NCI-H748 treated with DMSO at 0.1 percent for 48 hours (cell line): Measurements from ENCODE around the gene FCRL6.

Experiments
- DNase-seq: peaks from one replicate; lab custom pipeline; 2025; lab: John Stamatoyannopoulos, UW

The FCRL6 gene

GRCh38 chr1:159799446-159799985 lies 2.6 kb upstream of the FCRL6 start:
- no peak for DNase-seq

- DNase-seq: no peak
These were observed 1.8 kb upstream of the FCRL6 start for GRCh38 chr1:159800177-159800930.

DNA sequence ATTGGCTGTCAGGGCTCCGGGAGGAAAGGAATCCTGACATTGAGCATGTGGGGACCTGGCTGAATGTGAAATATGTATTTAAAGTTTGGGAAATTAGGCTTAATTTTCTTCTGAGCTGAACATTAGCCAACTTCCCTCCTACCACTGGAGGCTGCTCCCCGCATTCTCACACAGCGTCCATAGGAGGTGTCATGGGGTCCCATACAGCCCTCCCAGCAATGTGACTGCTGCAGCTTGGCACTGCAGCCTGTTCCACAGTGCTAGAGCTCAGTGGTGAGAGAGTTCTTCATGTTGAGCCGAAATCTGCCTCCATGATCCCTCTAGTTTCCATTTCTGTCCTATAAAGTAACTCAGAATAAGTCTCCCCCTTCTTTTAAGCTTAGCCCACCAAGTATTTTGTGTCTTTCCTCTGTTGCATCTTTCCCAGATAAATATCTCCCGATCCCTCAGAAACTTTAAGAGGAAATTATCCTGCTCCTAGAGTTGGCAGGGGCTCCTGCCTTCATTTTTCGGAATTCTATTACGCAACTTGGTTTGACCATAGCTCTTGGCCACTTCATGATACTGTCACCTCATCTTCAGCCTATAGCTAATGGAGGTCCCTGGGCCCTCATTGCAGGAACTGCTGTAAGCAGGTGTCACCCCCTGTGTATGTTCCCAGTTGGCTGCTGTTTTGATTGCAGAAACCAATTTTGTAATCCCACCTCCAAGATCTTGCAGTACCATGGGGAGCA lies 2.0 kb downstream of the FCRL6 start:
- no peak for DNase-seq

DNA sequence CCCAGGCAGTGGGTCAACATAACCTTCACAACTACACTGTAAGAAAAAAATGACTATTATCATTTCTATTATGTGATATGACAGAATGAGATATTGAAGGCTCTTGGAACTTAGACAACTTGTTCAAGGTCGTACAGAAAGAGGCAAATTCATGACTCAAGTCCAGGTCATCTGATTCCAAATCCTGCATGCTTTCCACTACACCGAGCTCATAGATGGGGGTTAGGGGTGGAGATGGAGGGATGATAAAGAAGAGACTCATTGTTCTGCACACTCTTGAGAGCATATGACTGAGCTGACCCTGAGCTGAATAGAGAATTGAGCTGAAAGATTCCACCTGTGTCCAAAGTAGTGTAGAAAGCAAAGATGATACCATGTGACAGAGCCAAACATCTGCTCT lies 2.8 kb downstream of the FCRL6 start:
- DNase-seq: no peak

DNA sequence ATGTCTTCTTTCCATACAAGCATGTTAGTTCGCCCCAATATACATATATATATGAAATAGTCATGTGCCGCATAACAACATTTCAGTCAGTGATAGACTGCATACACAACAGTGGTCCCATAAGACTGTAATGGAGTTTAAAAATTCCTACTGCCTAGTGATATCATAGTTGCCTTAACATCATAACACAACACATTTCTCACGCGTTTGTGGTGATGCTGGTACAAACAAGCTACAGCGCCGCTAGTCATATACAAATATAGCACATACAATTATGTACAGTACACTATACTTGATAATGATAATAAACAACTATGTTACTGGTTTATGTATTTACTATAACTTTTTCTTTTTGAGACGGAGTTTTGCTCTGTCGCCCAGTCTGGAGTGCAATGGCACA lies 13.8 kb downstream of the FCRL6 start:
- DNase-seq: no peak

GRCh38 chr1:159817276-159818041 lies 15.3 kb downstream of the FCRL6 start:
- peak; percentile 94 for DNase-seq

DNA sequence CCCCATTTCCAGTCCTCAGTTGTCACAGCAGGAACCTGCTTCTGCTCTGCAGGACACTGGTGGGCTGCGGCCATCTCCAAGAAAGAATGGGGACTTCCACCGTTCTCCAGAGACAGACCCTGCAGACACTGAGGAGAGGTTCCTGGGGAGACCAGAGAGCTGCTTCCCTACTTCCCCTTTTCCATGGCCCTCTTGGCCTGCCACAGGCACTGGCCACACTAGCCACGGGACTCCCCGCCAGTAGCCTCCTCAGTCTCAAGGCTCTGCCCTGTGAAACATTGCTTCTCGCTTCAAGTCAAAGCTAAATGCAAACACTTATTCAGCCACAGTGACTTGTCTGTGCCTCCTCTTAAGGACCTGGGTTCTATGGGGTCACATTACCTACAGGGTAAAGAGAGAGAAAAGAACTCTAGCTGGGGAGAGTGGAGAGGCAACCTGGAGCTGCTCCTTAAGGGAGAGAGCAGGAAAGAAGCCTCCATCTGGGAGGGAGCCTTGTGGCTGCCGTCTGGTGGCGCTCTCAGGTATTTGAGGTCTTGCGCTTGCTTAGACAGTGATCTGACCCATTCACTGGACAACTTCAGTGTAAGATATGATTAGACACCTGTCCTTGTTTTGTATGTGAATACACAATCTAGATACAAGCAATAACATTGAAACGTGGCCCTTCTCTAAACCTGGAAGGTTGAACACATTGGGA lies 19.2 kb downstream of the FCRL6 start:
- no peak for DNase-seq

DNA sequence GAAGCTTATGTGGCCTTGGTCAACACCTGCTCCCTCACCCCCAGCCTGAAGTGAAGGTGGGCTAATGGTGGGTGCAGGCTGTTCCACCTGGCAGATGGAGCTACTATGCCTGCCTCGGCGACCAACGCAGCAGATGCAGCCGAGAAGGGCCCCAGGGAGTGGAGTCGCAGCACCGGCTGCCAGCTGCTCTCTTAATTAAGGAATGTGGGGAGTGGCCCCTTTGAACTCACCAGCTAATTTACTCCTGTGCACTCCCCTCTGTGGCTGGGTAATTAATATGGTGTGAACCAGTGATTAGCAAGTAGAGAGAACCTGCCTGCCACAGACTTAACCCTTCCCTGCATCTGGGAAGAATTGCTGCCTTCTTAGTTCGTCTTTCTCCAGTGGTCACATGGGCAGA lies 21.2 kb downstream of the FCRL6 start:
- peak; percentile 32 for DNase-seq

DNA sequence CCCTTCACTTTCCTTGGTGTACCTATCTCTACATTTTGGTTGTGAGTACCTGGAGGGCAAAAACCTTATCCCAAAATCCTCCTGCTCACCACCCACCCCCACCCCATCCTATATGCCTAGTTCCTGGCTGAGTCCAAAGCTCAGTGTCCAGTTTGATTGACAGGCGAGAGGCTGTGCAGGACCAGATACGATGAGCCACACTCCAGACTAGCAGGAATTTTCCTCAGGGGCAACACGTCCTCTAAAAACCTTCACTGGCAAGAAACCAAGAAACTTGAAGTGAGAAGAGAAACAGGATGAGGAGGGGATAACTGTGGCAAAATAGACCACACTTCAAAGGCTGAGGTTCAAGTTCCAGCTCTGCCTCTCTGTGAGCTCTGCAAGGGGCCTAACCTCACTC lies 23.4 kb downstream of the FCRL6 start:
- no peak for DNase-seq

DNA sequence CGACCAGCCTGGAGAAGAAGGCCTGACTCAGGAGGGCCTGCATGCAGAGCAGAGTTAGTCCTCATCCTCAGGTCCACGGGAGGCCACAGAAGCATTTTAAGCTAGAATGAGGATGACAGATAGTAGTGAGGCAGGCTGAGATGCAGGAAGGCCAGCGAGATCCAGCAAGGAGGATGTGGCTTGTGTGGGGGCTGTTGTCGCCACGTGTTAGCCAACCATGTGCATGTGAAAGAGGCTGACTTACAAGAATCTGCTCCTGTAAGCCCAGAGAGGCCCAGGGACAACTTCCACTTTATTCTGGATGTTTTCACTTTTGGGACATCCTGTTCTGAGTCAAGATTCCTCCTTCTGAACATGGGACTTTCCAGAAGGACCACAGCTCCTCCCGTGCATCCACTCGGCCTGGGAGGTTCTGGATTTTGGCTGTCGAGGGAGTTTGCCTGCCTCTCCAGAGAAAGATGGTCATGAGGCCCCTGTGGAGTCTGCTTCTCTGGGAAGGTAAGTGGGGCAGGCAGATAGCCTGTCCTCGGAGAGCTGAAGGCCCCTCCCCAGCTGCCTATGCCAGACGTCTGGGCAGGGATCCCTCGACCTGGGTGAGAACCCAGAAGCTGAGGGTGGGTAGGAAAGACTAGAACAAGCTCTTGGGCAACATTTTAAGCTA lies 24.4 kb downstream of the FCRL6 start, which contains the start of gene SLAMF8:
SLAMF8 (plus strand) TSS at position 433 of the 661 bp plus-strand sequence; CDS start at position 459, 26 bp downstream.
- no peak for DNase-seq

DNA sequence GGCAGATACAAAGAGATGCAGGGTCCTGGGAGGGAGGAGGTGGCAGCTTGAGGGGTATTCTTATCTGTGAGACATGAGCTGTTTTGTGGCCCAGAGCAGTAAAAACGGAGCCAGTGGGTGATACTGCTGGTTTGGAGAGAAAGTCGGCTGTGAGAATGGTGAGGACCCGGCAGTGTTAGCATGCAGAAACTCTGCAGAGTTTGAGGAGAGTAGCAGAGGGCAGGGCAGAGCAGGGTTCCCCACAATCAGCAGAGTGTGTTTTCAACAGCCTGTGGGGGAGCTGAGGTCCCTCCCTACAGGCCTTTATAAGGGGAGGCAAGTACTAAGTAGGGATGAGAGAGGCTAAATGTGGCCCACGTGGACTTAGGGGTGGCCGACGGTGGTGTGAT lies 24.9 kb downstream of the FCRL6 start:
- DNase-seq: no peak

DNA sequence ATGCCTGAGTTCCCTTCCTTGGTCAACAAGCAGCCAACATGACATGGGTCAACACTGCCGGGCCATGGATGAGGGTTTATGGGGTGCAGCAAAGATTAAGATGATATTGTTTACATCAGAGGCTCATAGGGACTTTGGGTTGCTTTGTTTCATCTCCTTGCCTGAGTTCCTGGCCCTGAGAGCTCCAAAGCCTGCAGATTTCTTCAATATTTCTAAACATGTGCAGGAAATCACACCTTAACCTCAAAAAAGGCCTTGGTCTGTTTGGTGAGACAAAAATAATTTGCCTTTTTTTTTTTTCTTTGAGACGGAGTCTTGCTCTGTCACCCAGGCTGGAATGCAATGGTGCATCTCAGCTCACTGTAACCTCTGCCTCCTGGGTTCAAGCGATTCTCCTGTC lies 25.4 kb downstream of the FCRL6 start:
- DNase-seq: no peak

GRCh38 chr1:159828176-159828575 lies 26.0 kb downstream of the FCRL6 start:
- DNase-seq: no peak

DNA sequence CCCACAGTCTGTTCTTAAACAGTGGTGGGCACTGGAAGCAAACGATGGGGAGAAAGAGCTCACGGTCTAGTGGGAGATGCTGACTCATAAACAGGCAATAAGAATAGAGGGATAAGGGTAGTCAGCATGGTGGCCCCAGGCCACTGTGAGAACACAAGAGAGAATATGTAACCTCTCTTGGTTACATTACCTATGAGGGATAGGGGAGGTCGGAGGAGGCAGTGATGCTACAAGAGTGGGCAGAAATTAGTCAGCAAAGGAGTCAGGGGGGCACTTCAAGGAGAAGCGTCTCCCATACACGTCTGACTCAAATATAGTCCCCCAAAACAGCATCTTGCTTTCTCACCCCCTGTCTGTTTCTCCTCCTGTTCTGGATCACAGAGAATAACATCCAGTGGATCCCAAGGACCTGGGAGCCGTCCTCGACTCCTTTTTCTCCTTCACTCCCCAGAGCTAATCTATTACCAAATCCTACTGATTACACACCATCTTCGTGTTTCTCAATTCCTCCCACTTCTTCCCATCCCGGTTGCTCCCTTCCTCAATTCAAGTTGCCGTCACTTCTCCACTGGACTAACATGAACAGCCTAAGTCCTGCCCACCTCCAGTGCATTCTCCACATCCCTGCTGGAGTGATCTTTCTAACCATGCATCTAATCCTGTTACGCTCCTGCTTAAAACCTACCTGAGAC lies 26.6 kb downstream of the FCRL6 start:
- no peak for DNase-seq

GRCh38 chr1:159829273-159829634 lies 27.1 kb downstream of the FCRL6 start:
- DNase-seq: no peak

GRCh38 chr1:159829822-159830465 lies 27.8 kb downstream of the FCRL6 start:
- no peak for DNase-seq

DNA sequence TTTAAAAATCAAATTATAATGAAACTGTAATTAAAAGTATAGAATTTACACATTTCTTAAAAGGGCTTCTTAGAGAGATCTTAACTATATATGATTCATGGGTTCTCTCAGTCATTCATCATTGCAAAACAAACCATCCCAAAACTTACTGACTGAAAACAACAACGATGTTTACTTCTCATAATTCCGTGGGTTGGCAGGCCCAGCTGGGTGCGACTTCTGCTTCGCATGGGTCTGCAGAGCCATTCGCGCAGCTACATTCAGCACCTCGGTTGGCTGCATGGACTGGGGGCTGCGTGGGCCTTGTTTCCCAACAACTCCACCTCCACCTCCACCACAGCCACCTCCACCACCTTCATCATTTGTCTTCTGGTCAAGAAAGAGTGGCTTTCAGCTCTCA lies 28.6 kb downstream of the FCRL6 start:
- DNase-seq: no peak

- peak; percentile 41 for DNase-seq
These were observed 29.4 kb downstream of the FCRL6 start for GRCh38 chr1:159831412-159832141.

GRCh38 chr1:159832309-159832708 lies 30.1 kb downstream of the FCRL6 start:
- no peak for DNase-seq

DNA sequence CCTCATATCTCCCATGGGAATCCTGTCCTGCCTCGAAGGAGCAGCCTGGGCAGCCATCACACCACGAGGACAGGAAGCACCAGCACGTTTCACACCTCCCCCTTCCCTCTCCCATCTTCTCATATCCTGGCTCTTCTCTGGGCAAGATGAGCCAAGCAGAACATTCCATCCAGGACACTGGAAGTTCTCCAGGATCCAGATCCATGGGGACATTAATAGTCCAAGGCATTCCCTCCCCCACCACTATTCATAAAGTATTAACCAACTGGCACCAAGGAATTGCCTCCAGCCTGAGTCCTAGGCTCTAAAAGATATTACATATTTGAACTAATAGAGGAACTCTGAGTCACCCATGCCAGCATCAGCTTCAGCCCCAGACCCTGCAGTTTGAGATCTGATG lies 33.2 kb downstream of the FCRL6 start:
- no peak for DNase-seq
